Astrocyte (in vitro differentiated cells and primary cell): ENCODE measurements around the gene STRIP2. TPM values are rescaled to one million over a fixed set of nuclear protein-coding genes. Genes with fewer than 3 reads are reported as not detected.
A peak's percentile ranks its signal among the peaks of the same experiment; 100 is the strongest.
"Not testable (repeated sequence)": the region's sequence is repeated elsewhere in the genome, so short reads cannot be mapped to it uniquely, and the experiment has no call there.

Experiments used
- DNase-seq: peaks from one replicate; pipeline ENCODE4 v3.0.0-alpha.2; 2010; ENCODE audit warnings: low read depth
- FAIRE-seq: peaks from 2 replicates; lab custom pipeline; 2011; peaks lifted over from hg19 to GRCh38; lab: Jason Lieb, UNC
- H2AFZ ChIP-seq: 2 replicates; pipeline ENCODE4 v1.6.0; 2012; ENCODE audit warnings: low read depth, low read length, inconsistent platforms
- H3K27ac ChIP-seq: 2 replicates; pipeline ENCODE4 v1.5.1; 2011; ENCODE audit warnings: low read depth, low read length, inconsistent platforms
- H3K27me3 ChIP-seq: 2 replicates; pipeline ENCODE4 v1.6.0; 2011; ENCODE audit warnings: low read length, inconsistent platforms; ENCODE audit not compliant: insufficient read depth
- H3K36me3 ChIP-seq: 2 replicates; pipeline ENCODE4 v1.5.1; 2011; ENCODE audit warnings: low read length, inconsistent platforms; ENCODE audit not compliant: insufficient read depth
- H3K4me1 ChIP-seq: 2 replicates; pipeline ENCODE4 v1.5.1; 2011; ENCODE audit warnings: low read length, inconsistent platforms; ENCODE audit not compliant: insufficient read depth
- H3K4me2 ChIP-seq: 2 replicates; pipeline ENCODE4 v1.6.0; 2012; ENCODE audit warnings: low read length, inconsistent platforms
- H3K4me3 ChIP-seq: 2 replicates; pipeline ENCODE4 v1.5.1; 2011; ENCODE audit warnings: low read depth, mild to moderate bottlenecking, low read length, inconsistent platforms; ENCODE audit not compliant: insufficient read depth
- H3K79me2 ChIP-seq: 2 replicates; pipeline ENCODE4 v1.6.0; 2012; ENCODE audit warnings: mild to moderate bottlenecking, low read length, inconsistent platforms; ENCODE audit not compliant: insufficient read depth
- H3K9ac ChIP-seq: 2 replicates; pipeline ENCODE4 v1.6.0; 2012; ENCODE audit warnings: mild to moderate bottlenecking, low read length, inconsistent platforms
- H3K9me3 ChIP-seq: 2 replicates; pipeline ENCODE4 v1.5.1; 2012; ENCODE audit warnings: low read depth, mild to moderate bottlenecking, low read length, inconsistent platforms; ENCODE audit not compliant: insufficient read depth
- H4K20me1 ChIP-seq: 2 replicates; pipeline ENCODE4 v1.6.0; 2012; ENCODE audit warnings: low read length, inconsistent platforms; ENCODE audit not compliant: insufficient read depth
- H3K27ac Mint-ChIP-seq: one replicate; pipeline ENCODE4 v1.8.0; 2021; ENCODE audit warnings: mild to moderate bottlenecking, mixed read lengths; ENCODE audit not compliant: unreplicated experiment
- H3K27me3 Mint-ChIP-seq: one replicate; pipeline ENCODE4 v1.8.0; 2021; ENCODE audit warnings: low read depth, mixed read lengths; ENCODE audit not compliant: unreplicated experiment
- H3K36me3 Mint-ChIP-seq: one replicate; pipeline ENCODE4 v1.8.0; 2021; ENCODE audit warnings: low read depth, mixed read lengths; ENCODE audit not compliant: unreplicated experiment
- H3K4me1 Mint-ChIP-seq: one replicate; pipeline ENCODE4 v1.8.0; 2021; ENCODE audit warnings: low read depth, mixed read lengths; ENCODE audit not compliant: unreplicated experiment
- H3K4me3 Mint-ChIP-seq: one replicate; pipeline ENCODE4 v1.8.0; 2021; ENCODE audit warnings: mild to moderate bottlenecking, moderate library complexity, mixed read lengths; ENCODE audit not compliant: unreplicated experiment
- H3K9me3 Mint-ChIP-seq: one replicate; pipeline ENCODE4 v1.8.0; 2021; ENCODE audit warnings: mild to moderate bottlenecking, mixed read lengths; ENCODE audit not compliant: unreplicated experiment
- CTCF ChIP-seq: IDR thresholded peaks from 2 replicates; pipeline ENCODE4 v1.5.1; 2011; ENCODE audit warnings: low read depth, mild to moderate bottlenecking, inconsistent platforms, low read length, moderate library complexity; ENCODE audit not compliant: insufficient read depth
- EZH2 ChIP-seq: IDR thresholded peaks from 2 replicates; pipeline ENCODE4 v1.6.1; 2012; ENCODE audit warnings: mild to moderate bottlenecking, low read length, inconsistent platforms; ENCODE audit not compliant: insufficient read depth
- total RNA-seq: library from RNA; stranded (reverse); gene quantifications from 2 replicates; pipeline ENCODE4 v1.2.1, GENCODE V29; 2021

STRIP2 gene
- total RNA-seq, 1 donor from 2014 or later: 1.3 TPM

- Mint-ChIP-seq H3K4me1 (peaks cover 8% of the 10 kb centered on the region), H3K9me3 (no peaks in the 10 kb centered on the region), H3K27ac (no peak overlapping the region), H3K4me3 (no peak overlapping the region), H3K36me3 (peaks cover 5% of the 10 kb centered on the region), H3K27me3 (no peaks in the 10 kb centered on the region)
- Histone ChIP-seq H3K4me2 (no peak overlapping the region), H3K4me3 (no peak overlapping the region), H3K27ac (no peak overlapping the region), H3K4me1 (no peaks in the 10 kb centered on the region), H3K79me2 (no peaks in the 10 kb centered on the region), H3K9ac (no peak overlapping the region), H2AFZ (no peak overlapping the region), H3K27me3 (no peaks in the 10 kb centered on the region), H3K9me3 (no peaks in the 10 kb centered on the region), H3K36me3 (peaks cover 2% of the 10 kb centered on the region), H4K20me1 (no peaks in the 10 kb centered on the region)
- no peak for DNase-seq
- TF ChIP-seq CTCF: no peak
- no peak for TF ChIP-seq EZH2
- no peak for FAIRE-seq
These were observed 32.0 kb upstream of the STRIP2 start for GRCh38 chr7:129401967-129402860.

DNA sequence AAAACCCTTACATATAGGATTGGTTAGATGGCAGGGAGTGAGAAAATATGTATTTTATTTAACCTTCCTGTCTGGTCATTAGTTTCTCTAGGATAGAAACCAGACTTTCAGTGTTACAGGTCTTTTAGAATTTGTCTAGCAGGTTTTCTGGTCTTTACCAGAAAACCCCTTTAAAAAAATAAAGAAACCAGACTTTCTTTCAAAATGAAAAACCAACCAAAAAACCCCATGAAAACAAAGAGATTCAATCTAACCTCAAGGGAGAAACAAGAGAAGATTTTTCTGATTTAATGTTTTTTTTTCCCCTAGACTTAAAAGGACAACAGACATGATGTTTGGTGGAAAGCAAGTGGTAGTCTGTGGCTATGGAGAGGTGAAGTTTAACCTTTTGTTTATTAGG lies 28.7 kb upstream of the STRIP2 start:
- Mint-ChIP-seq H3K27me3 (no peaks in the 10 kb centered on the region), H3K4me1 (peaks cover 8% of the 10 kb centered on the region), H3K36me3 (peaks cover 8% of the 10 kb centered on the region), H3K4me3 (no peak overlapping the region), H3K27ac (no peak overlapping the region), H3K9me3 (no peaks in the 10 kb centered on the region)
- Histone ChIP-seq H3K4me2 (no peak overlapping the region), H3K4me3 (no peak overlapping the region), H3K27ac (no peak overlapping the region), H3K9ac (no peak overlapping the region), H3K79me2 (no peaks in the 10 kb centered on the region), H3K9me3 (no peaks in the 10 kb centered on the region), H3K36me3 (peaks cover 2% of the 10 kb centered on the region), H4K20me1 (no peaks in the 10 kb centered on the region), H3K27me3 (no peaks in the 10 kb centered on the region), H3K4me1 (no peaks in the 10 kb centered on the region), H2AFZ (no peak overlapping the region)
- no peak for FAIRE-seq
- TF ChIP-seq EZH2: no peak
- TF ChIP-seq CTCF: no peak
- no peak for DNase-seq

DNA sequence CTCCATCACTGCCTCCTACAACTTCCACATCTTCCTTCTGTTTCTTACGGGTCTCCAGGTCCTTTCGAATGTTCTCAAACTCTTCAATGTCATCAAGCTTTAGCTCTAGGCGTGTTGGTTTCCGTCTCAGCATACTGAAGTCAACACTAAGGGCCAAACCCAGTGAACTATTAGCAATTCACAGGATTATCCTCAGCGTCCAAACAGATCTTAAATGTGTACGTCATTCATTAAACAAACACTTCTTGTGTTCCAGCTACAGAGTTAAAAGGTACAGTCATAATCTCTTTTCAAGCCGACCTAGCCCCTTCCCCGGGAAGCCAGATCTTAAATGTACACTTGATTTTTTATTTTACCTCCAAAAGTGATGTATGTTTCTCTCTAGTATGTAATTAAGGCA lies 24.0 kb upstream of the STRIP2 start:
- not testable (repeated sequence) for H3K79me2 ChIP-seq, H3K9ac ChIP-seq, H4K20me1 ChIP-seq, H3K4me3 Mint-ChIP-seq, H2AFZ ChIP-seq, H3K4me2 ChIP-seq, H3K9me3 ChIP-seq, H3K4me3 ChIP-seq, H3K27ac Mint-ChIP-seq, DNase-seq, H3K36me3 ChIP-seq, H3K9me3 Mint-ChIP-seq, H3K4me1 ChIP-seq, H3K27me3 ChIP-seq, H3K4me1 Mint-ChIP-seq, H3K27ac ChIP-seq, H3K27me3 Mint-ChIP-seq
- FAIRE-seq: peak; percentile 55
- H3K36me3 Mint-ChIP-seq: peaks cover 12% of the 10 kb centered on the region
